Suprapubic skin (tissue), 4 donors: ENCODE measurements around the gene MRPL10. TPM values are rescaled to one million over a fixed set of nuclear protein-coding genes. Genes with fewer than 3 reads are reported as not detected.

Experiments
- DNase-seq, 2 donors: peaks; one replicate each; pipeline ENCODE4 v3.0.0-alpha.2; 2019; ENCODE audit warnings: low spot score in 2 of 2
- H3K27ac ChIP-seq: fragments of 200-600 bp; sonication (generic); one replicate; pipeline ENCODE4 v1.5.1; 2019
- H3K27me3 ChIP-seq: fragments of 200-600 bp; sonication (generic); one replicate; pipeline ENCODE4 v1.5.1; 2019
- H3K36me3 ChIP-seq: fragments of 200-600 bp; sonication (generic); one replicate; pipeline ENCODE4 v1.5.1; 2019
- H3K4me1 ChIP-seq: fragments of 200-600 bp; sonication (generic); one replicate; pipeline ENCODE4 v1.5.1; 2019
- H3K4me3 ChIP-seq: fragments of 200-600 bp; sonication (generic); one replicate; pipeline ENCODE4 v1.5.1; 2019; ENCODE audit warnings: mild to moderate bottlenecking
- H3K9me3 ChIP-seq: fragments of 200-600 bp; sonication (generic); one replicate; pipeline ENCODE4 v1.5.1; 2019
- CTCF ChIP-seq, 2 donors: fragments of 200-600 bp in 1 of 2; fragments of 450-650 bp in 1 of 2; sonication (generic) in 1 of 2; IDR thresholded peaks; one replicate each; pipeline ENCODE4 v1.5.1; 2016 to 2019; ENCODE audit warnings: antibody characterized with exemption in 2 of 2, mild to moderate bottlenecking in 1 of 2, moderate library complexity in 1 of 2
- EP300 ChIP-seq: sonication (generic); formaldehyde crosslinking; IDR thresholded peaks from one replicate; pipeline ENCODE4 v1.6.1; 2017; ENCODE audit warnings: antibody characterized with exemption
- POLR2A ChIP-seq, 2 donors: fragments of 450-650 bp; IDR thresholded peaks; one replicate each; pipeline ENCODE4 v1.6.1; 2017; ENCODE audit warnings: antibody characterized with exemption in 2 of 2, mild to moderate bottlenecking in 2 of 2, moderate library complexity in 2 of 2
- POLR2AphosphoS5 ChIP-seq, 3 donors: sonication (generic); formaldehyde crosslinking; IDR thresholded peaks; one replicate each; pipeline ENCODE4 v1.6.1; 2017; ENCODE audit warnings: antibody characterized with exemption in 3 of 3
- whole genome bisulfite sequencing: methylation state at CpG from one replicate; pipeline ENCODE4 v1.1.5; 2018; 5-methylcytosine and 5-hydroxymethylcytosine counted together
- total RNA-seq, 4 donors: library from RNA; depleted of rRNA; stranded (reverse); fragments of >200 nt; gene quantifications; one replicate each; pipeline ENCODE4 v1.1.0, GENCODE V29; 2016

MRPL10 gene
- total RNA-seq, 4 donors from 2014 or later: 27.7 to 33.8 (median 31.2) TPM

- peak; percentile 13 to 26 for DNase-seq
- 83% methylated on average over 15 of the region's 16 CpGs for WGBS
- TF ChIP-seq POLR2AphosphoS5 (IDR thresholded peaks at IDR 0.05): no peak
- no peak for TF ChIP-seq CTCF (IDR thresholded peaks at IDR 0.05)
- no peak for TF ChIP-seq POLR2A (IDR thresholded peaks at IDR 0.05)
- TF ChIP-seq EP300: no peak
These were observed 25.1 kb downstream of the MRPL10 start for GRCh38 chr17:47806026-47806912.

GRCh38 chr17:47804461-47804860, 26.9 kb downstream of the MRPL10 start:
- no peaks in the 10 kb centered on the region for H3K9me3 ChIP-seq
- H3K4me1 ChIP-seq: peaks cover 6% of the 10 kb centered on the region
- 59% methylated on average over 2 of the region's 3 CpGs for WGBS
- TF ChIP-seq POLR2AphosphoS5 (IDR thresholded peaks at IDR 0.05) (no peak), POLR2A (IDR thresholded peaks at IDR 0.05) (no peak), CTCF (IDR thresholded peaks at IDR 0.05) (no peak), EP300 (no peak)
- peak; percentile 37 to 58 for DNase-seq
- H3K27me3 ChIP-seq: peaks cover 4% of the 10 kb centered on the region
- peaks cover 23% of the 10 kb centered on the region for H3K36me3 ChIP-seq
- H3K27ac ChIP-seq: no peak overlapping the region
- no peak overlapping the region for H3K4me3 ChIP-seq

More at GRCh38 chr17:47806026-47806912, 25.1 kb downstream of the MRPL10 start:
- Histone ChIP-seq H3K36me3 (peaks cover 28% of the 10 kb centered on the region), H3K4me1 (peaks cover 23% of the 10 kb centered on the region), H3K27ac (no peak overlapping the region), H3K9me3 (no peaks in the 10 kb centered on the region), H3K27me3 (peaks cover 4% of the 10 kb centered on the region), H3K4me3 (no peak overlapping the region)

GRCh38 chr17:47803751-47804150, 27.6 kb downstream of the MRPL10 start:
- DNase-seq: peak; percentile 30 to 47
- H3K4me3 ChIP-seq: no peak overlapping the region
- WGBS: 80% methylated on average over 6 of the region's 6 CpGs
- no peak overlapping the region for H3K27ac ChIP-seq
- peaks cover 4% of the 10 kb centered on the region for H3K27me3 ChIP-seq
- H3K4me1 ChIP-seq: no peaks in the 10 kb centered on the region
- H3K36me3 ChIP-seq: peaks cover 16% of the 10 kb centered on the region
- H3K9me3 ChIP-seq: no peaks in the 10 kb centered on the region
- no peak for TF ChIP-seq EP300
- no peak for TF ChIP-seq POLR2AphosphoS5 (IDR thresholded peaks at IDR 0.05)
- TF ChIP-seq POLR2A (IDR thresholded peaks at IDR 0.05): no peak
- TF ChIP-seq CTCF (IDR thresholded peaks at IDR 0.05): no peak

- Histone ChIP-seq H3K4me3 (no peak overlapping the region), H3K27ac (no peak overlapping the region), H3K4me1 (no peaks in the 10 kb centered on the region), H3K36me3 (peaks cover 10% of the 10 kb centered on the region), H3K9me3 (no peaks in the 10 kb centered on the region), H3K27me3 (peaks cover 4% of the 10 kb centered on the region)
- TF ChIP-seq CTCF (IDR thresholded peaks at IDR 0.05): no peak
- TF ChIP-seq EP300: no peak
- TF ChIP-seq POLR2A (IDR thresholded peaks at IDR 0.05): no peak
- no peak for TF ChIP-seq POLR2AphosphoS5 (IDR thresholded peaks at IDR 0.05)
- DNase-seq: peak; percentile 37 to 50
- WGBS: 86% methylated on average over 5 of the region's 5 CpGs
These were observed 28.1 kb downstream of the MRPL10 start for GRCh38 chr17:47803201-47803600.

- peaks cover 4% of the 10 kb centered on the region for H3K27me3 ChIP-seq
- DNase-seq: peak; percentile 47 to 76
- H3K4me3 ChIP-seq: no peak overlapping the region
- no peak for TF ChIP-seq POLR2AphosphoS5 (IDR thresholded peaks at IDR 0.05)
- no peak for TF ChIP-seq EP300
- TF ChIP-seq POLR2A (IDR thresholded peaks at IDR 0.05): no peak
- TF ChIP-seq CTCF (IDR thresholded peaks at IDR 0.05): peak in 1 of 2 donors; percentile 53
- H3K27ac ChIP-seq: no peak overlapping the region
- WGBS: 38% methylated on average over 9 of the region's 9 CpGs
- no peaks in the 10 kb centered on the region for H3K9me3 ChIP-seq
- H3K4me1 ChIP-seq: no peaks in the 10 kb centered on the region
- H3K36me3 ChIP-seq: peaks cover 3% of the 10 kb centered on the region
These were observed 28.9 kb downstream of the MRPL10 start for GRCh38 chr17:47802341-47803022.
